ENCODE data around the gene FAM78A. TPM values are rescaled to one million over a fixed set of nuclear protein-coding genes. Genes with fewer than 3 reads are reported as not detected.

Gene FAM78A
- total and polyA plus RNA-seq, 2 donors (not counting 1 experiment from before 2014, with no cell fraction given), result 42.9 to 58.3 TPM

GRCh38 chr9:131234799-131235479, 41.4 kb downstream of the FAM78A start:
- H3K4me1 ChIP-seq (ENCODE audit: control insufficient read depth in 2 of 2, insufficient read depth in 2 of 2, low read length in 2 of 2), result peaks cover 19 to 27% of the 10 kb centered on the region in 2 donors
- Mint-ChIP-seq H3K27ac (no peak overlapping the region), H3K4me1 (peaks cover 17% of the 10 kb centered on the region), H3K9me3 (ENCODE audit: insufficient read depth) (no peaks in the 10 kb centered on the region), H3K4me3 (no peak overlapping the region), H3K27me3 (no peaks in the 10 kb centered on the region)
- H3K36me3 ChIP-seq (replicated peaks in 1 of 2; ENCODE audit: control extremely low read depth in 1 of 2, control insufficient read depth in 1 of 2, extremely low read depth in 1 of 2, insufficient read depth in 2 of 2, low read length in 1 of 2), result peaks cover 0 to 33% of the 10 kb centered on the region in 2 experiments
- H3K27ac ChIP-seq (ENCODE audit: low read length in 2 of 2), result no peak overlapping the region
- no peaks in the 10 kb centered on the region for H4K20me1 ChIP-seq (ENCODE audit: control insufficient read depth, insufficient read depth, low read length, poor library complexity, severe bottlenecking)
- no peak overlapping the region for H3K4me3 ChIP-seq (ENCODE audit: control extremely low read depth in 1 of 5, extremely low read depth in 1 of 5, insufficient read depth in 1 of 5, low read depth in 2 of 5, low read length in 4 of 5)
- H3K4me2 ChIP-seq (replicated peaks; ENCODE audit: low read depth, low read length, poor library complexity, severe bottlenecking), result no peak overlapping the region
- WGBS (ENCODE audit: insufficient coverage), result 89% methylated on average over 12 of the region's 16 CpGs
- ChIA-PET POLR2A (no interaction called here), CTCF (interaction anchor here (0.8 to 0.9 kb wide), 2 partner anchors 19 to 101 kb away, joined by 3 to 5 read pairs; no protein-coding TSS in a partner anchor)
- no peaks in the 10 kb centered on the region for H3K27me3 ChIP-seq (replicated peaks in 1 of 4; ENCODE audit: control extremely low read depth in 1 of 4, control insufficient read depth in 3 of 4, insufficient read depth in 4 of 4, low read length in 3 of 4)
- DNase-seq (no peak), ATAC-seq (ENCODE audit: low read depth) (no peak)
- no peaks in the 10 kb centered on the region for H3K79me2 ChIP-seq (ENCODE audit: control insufficient read depth, insufficient read depth, low read length)
- intact Hi-C loops (cut with micrococcal nuclease), result no loop called here
- no peak overlapping the region for H3K9ac ChIP-seq (ENCODE audit: low read length)
- no peak overlapping the region for H2AFZ ChIP-seq (ENCODE audit: insufficient read depth, low read depth, low read length, poor library complexity, severe bottlenecking)
- H3K9me3 ChIP-seq (ENCODE audit: control extremely low read depth in 1 of 3, control insufficient read depth in 2 of 3, insufficient read depth in 1 of 3, low read length in 2 of 3), result no peaks in the 10 kb centered on the region
- TF ChIP-seq EZH2 (IDR thresholded peaks at IDR 0.05; ENCODE audit: borderline replicate concordance, insufficient read depth, low read depth, low read length, poor library complexity, severe bottlenecking), result no peak
- no peak for TF ChIP-seq CTCF (IDR thresholded peaks at IDR 0.05)

- Histone ChIP-seq H3K9me3 (ENCODE audit: control extremely low read depth in 1 of 3, control insufficient read depth in 2 of 3, insufficient read depth in 1 of 3, low read length in 2 of 3) (no peaks in the 10 kb centered on the region), H3K4me1 (ENCODE audit: control insufficient read depth in 2 of 2, insufficient read depth in 2 of 2, low read length in 2 of 2) (peaks cover 15 to 19% of the 10 kb centered on the region in 2 donors), H3K27ac (ENCODE audit: low read length in 2 of 2) (no peak overlapping the region), H2AFZ (ENCODE audit: insufficient read depth, low read depth, low read length, poor library complexity, severe bottlenecking) (no peak overlapping the region), H3K36me3 (replicated peaks in 1 of 2; ENCODE audit: control extremely low read depth in 1 of 2, control insufficient read depth in 1 of 2, extremely low read depth in 1 of 2, insufficient read depth in 2 of 2, low read length in 1 of 2) (peaks cover 0 to 40% of the 10 kb centered on the region in 2 experiments), H3K4me3 (ENCODE audit: control extremely low read depth in 1 of 5, extremely low read depth in 1 of 5, insufficient read depth in 1 of 5, low read depth in 2 of 5, low read length in 4 of 5) (no peak overlapping the region), H3K27me3 (replicated peaks in 1 of 4; ENCODE audit: control extremely low read depth in 1 of 4, control insufficient read depth in 3 of 4, insufficient read depth in 4 of 4, low read length in 3 of 4) (no peaks in the 10 kb centered on the region), H3K9ac (ENCODE audit: low read length) (no peak overlapping the region), H3K4me2 (replicated peaks; ENCODE audit: low read depth, low read length, poor library complexity, severe bottlenecking) (no peak overlapping the region), H4K20me1 (ENCODE audit: control insufficient read depth, insufficient read depth, low read length, poor library complexity, severe bottlenecking) (no peaks in the 10 kb centered on the region), H3K79me2 (ENCODE audit: control insufficient read depth, insufficient read depth, low read length) (no peaks in the 10 kb centered on the region)
- peaks cover 12% of the 10 kb centered on the region for H3K4me1 Mint-ChIP-seq
- no peak overlapping the region for H3K4me3 Mint-ChIP-seq
- H3K27me3 Mint-ChIP-seq, result no peaks in the 10 kb centered on the region
- ChIA-PET POLR2A (no interaction called here), CTCF (no interaction called here)
- no peak for TF ChIP-seq EZH2 (IDR thresholded peaks at IDR 0.05; ENCODE audit: borderline replicate concordance, insufficient read depth, low read depth, low read length, poor library complexity, severe bottlenecking)
- TF ChIP-seq CTCF (IDR thresholded peaks at IDR 0.05), result no peak
- no peak overlapping the region for H3K27ac Mint-ChIP-seq
- intact Hi-C loops (cut with micrococcal nuclease), result no loop called here
- WGBS (ENCODE audit: insufficient coverage), result 96% methylated on average over 8 of the region's 9 CpGs
- no peak for DNase-seq
- no peak for ATAC-seq (ENCODE audit: low read depth)
- no peaks in the 10 kb centered on the region for H3K9me3 Mint-ChIP-seq (ENCODE audit: insufficient read depth)
Observed at GRCh38 chr9:131233995-131234394, 42.3 kb downstream of the FAM78A start.

Measured in B cell (primary cell).